ENCODE results near the gene RAC2.

RAC2 gene

DNA sequence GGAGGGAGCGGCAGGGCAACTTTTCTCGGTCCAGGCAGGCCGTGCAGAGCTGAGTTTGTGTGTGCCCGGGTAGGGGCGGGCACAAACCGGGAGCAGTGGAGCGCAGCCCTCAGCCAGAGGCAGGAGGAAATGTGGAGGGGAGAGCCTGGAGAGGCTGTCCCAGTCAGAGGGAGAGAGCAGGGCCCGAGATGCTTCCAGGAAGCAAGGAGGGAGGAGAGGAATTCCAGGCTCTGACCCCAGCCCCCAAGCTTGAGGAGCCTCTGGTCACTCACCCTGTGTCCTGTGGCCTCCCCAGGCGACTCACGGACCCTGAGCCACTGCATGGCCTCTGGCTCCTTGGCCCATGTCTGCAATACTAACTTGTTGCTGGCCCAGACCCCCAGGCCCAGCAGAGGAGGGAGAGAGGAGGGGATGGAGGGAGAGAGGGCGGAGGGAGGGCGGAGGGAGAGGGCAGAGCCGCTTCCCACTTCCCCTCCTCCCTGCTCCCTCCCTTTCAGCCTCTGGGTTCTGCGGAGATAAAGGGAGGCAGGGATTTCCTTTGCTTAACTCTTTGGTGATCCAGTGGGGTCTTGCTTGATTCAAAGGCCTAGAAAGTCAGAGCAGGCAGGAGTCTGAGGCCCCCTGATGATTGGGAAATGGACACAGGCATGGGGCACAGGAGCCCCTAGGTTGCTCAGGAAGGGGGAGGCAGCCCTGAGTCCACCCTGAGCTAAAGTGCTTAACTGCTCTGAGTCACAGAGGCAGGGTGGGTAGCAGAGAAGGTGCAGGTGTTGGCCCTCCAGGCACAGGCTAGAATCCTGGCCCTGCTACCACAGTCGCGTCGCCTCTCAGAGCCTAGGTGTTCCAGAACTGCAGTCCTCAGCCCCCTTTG lies 55.9 kb downstream of the RAC2 start, which contains the start of gene C1QTNF6:
Gene C1QTNF6, minus strand, starts transcription at position 357 of the 871 bp plus-strand sequence. Its CDS starts 34 bp downstream, at position 323.
- Histone ChIP-seq H3K4me3 (ENCODE audit: low read depth, low read length, poor library complexity, severe bottlenecking) (no peak within 1 kb of the TSS), H3K36me3 (ENCODE audit: insufficient read depth, low read length) (no peaks in the 10 kb centered on the region; the same call in 1 of the 2 replicates), H3F3A (ENCODE audit: insufficient read depth, low read length) (no peaks in the 10 kb centered on the region), H3K9me3 (ENCODE audit: low read length) (peaks cover 8% of the 10 kb centered on the region), H3K9ac (ENCODE audit: low read length) (no peak within 1 kb of the TSS), H3K4me1 (ENCODE audit: insufficient read depth, low read length, severe bottlenecking) (no peaks in the 10 kb centered on the region), H3K4me2 (ENCODE audit: low read length) (no peak within 1 kb of the TSS), H3K9me2 (ENCODE audit: low read depth, low read length) (no peaks in the 10 kb centered on the region), H3K27ac (ENCODE audit: low read depth, low read length, poor library complexity, severe bottlenecking) (no peak within 1 kb of the TSS), H4K20me1 (ENCODE audit: insufficient read depth, low read length) (no peaks in the 10 kb centered on the region), H3K79me2 (ENCODE audit: insufficient read depth, low read length) (no peaks in the 10 kb centered on the region), H3K27me3 (ENCODE audit: insufficient read depth, low read length) (peaks cover 12% of the 10 kb centered on the region; the same call in 1 of the 2 replicates), H2AFZ (ENCODE audit: low read length) (no peak within 1 kb of the TSS)
- TF ChIP-seq EZH2 (IDR thresholded peaks at IDR 0.05; ENCODE audit: borderline replicate concordance, low read length) (no peak), CTCF (IDR thresholded peaks at IDR 0.05; ENCODE audit: low read length) (no peak)

DNA sequence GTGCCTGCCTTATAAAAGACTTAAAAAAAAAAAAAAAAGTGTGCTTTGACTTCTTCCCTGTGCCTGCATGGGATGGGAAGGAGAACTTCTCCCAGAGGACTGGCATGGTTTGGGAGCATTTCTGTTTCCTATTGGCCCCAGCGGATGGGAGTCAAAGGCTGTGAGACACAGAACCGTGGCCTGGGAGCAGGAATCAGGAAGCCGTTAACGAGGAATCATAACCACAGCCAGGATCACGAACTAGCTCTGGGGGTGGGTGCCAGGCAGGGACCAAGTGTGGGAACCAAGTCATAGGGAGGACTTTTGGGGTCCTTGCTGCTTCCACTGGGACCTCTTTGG lies 56.5 kb downstream of the RAC2 start:
- no peaks in the 10 kb centered on the region for H3K9me2 ChIP-seq (ENCODE audit: low read depth, low read length)
- H3K27me3 ChIP-seq (ENCODE audit: insufficient read depth, low read length): 0 out of 2 replicates have a peak, but pooled peaks cover 9% of the 10 kb centered on the region
- no peaks in the 10 kb centered on the region for H3K4me1 ChIP-seq (ENCODE audit: insufficient read depth, low read length, severe bottlenecking)
- no peak for TF ChIP-seq CTCF (IDR thresholded peaks at IDR 0.05; ENCODE audit: low read length)
- peaks cover 3% of the 10 kb centered on the region; the same call in 1 of the 2 replicates for H3K9me3 ChIP-seq (ENCODE audit: low read length)
- no peak overlapping the region for H3K9ac ChIP-seq (ENCODE audit: low read length)
- no peaks in the 10 kb centered on the region; the same call in 1 of the 2 replicates for H3K36me3 ChIP-seq (ENCODE audit: insufficient read depth, low read length)
- no peak overlapping the region for H3K4me2 ChIP-seq (ENCODE audit: low read length)
- no peaks in the 10 kb centered on the region for H3F3A ChIP-seq (ENCODE audit: insufficient read depth, low read length)
- H2AFZ ChIP-seq (ENCODE audit: low read length): no peak overlapping the region
- no peak overlapping the region for H3K4me3 ChIP-seq (ENCODE audit: low read depth, low read length, poor library complexity, severe bottlenecking)
- H3K27ac ChIP-seq (ENCODE audit: low read depth, low read length, poor library complexity, severe bottlenecking): no peak overlapping the region
- no peaks in the 10 kb centered on the region for H3K79me2 ChIP-seq (ENCODE audit: insufficient read depth, low read length)
- H4K20me1 ChIP-seq (ENCODE audit: insufficient read depth, low read length): no peaks in the 10 kb centered on the region

GRCh38 chr22:37186997-37187522 lies 57.0 kb downstream of the RAC2 start:
- H3K27me3 ChIP-seq (ENCODE audit: insufficient read depth, low read length): 0 out of 2 replicates have a peak, but pooled peaks cover 9% of the 10 kb centered on the region
- no peaks in the 10 kb centered on the region; the same call in 1 of the 2 replicates for H3K36me3 ChIP-seq (ENCODE audit: insufficient read depth, low read length)
- no peaks in the 10 kb centered on the region for H4K20me1 ChIP-seq (ENCODE audit: insufficient read depth, low read length)
- no peak overlapping the region for H3K27ac ChIP-seq (ENCODE audit: low read depth, low read length, poor library complexity, severe bottlenecking)
- no peaks in the 10 kb centered on the region for H3K79me2 ChIP-seq (ENCODE audit: insufficient read depth, low read length)
- TF ChIP-seq EZH2 (IDR thresholded peaks at IDR 0.05; ENCODE audit: borderline replicate concordance, low read length) (no peak), CTCF (IDR thresholded peaks at IDR 0.05; ENCODE audit: low read length) (no peak)
- no peak overlapping the region for H3K4me2 ChIP-seq (ENCODE audit: low read length)
- no peak overlapping the region for H3K4me3 ChIP-seq (ENCODE audit: low read depth, low read length, poor library complexity, severe bottlenecking)
- no peaks in the 10 kb centered on the region for H3F3A ChIP-seq (ENCODE audit: insufficient read depth, low read length)
- peaks cover 1% of the 10 kb centered on the region; the same call in 1 of the 2 replicates for H3K9me3 ChIP-seq (ENCODE audit: low read length)
- H3K9me2 ChIP-seq (ENCODE audit: low read depth, low read length): no peaks in the 10 kb centered on the region
- H2AFZ ChIP-seq (ENCODE audit: low read length): no peak overlapping the region
- no peaks in the 10 kb centered on the region for H3K4me1 ChIP-seq (ENCODE audit: insufficient read depth, low read length, severe bottlenecking)
- H3K9ac ChIP-seq (ENCODE audit: low read length): no peak overlapping the region
